ENCODE data around the gene HS3ST2.

Gene HS3ST2

DNA sequence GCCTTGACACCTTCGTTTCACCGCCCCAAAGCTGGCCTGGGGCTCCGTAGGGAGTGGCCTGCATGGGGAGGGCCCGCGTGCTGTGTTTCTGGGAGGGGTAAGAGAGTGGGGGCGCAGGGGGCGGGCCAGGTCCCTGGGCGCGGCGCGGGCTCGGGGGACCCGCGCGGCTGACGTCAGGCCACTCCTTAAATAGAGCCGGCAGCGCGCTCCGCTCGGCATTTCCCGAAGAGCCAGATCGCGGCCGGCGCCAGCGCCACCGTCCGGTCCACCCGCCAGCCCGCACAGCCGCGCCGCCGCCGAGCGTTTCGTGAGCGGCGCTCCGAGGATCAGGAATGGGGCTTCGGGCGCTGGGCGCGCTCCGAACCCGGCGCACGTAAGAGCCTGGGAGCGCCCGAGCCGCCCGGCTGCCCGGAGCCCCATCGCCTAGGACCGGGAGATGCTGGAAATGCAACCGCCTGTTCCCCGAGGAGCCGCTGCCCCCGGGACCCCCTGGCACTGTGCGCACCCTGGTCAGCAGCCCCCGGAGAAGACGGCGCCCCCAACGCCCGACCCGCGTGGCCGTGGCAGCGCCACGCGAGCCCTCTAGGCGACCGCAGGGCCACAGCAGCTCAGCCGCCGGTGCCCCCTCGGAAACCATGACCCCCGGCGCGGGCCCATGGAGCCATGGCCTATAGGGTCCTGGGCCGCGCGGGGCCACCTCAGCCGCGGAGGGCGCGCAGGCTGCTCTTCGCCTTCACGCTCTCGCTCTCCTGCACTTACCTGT, at the start of gene HS3ST2:
HS3ST2 (plus strand) TSS at position 215 of the 763 bp plus-strand sequence; CDS start at position 664, 449 bp downstream.
- peak; percentile 53 for DNase-seq

GRCh38 chr16:22764662-22765327, 49.2 kb upstream of the HS3ST2 start:
- DNase-seq: no peak

- DNase-seq: no peak
Measured at GRCh38 chr16:22765479-22765878, 48.5 kb upstream of the HS3ST2 start.

GRCh38 chr16:22770866-22771265, 43.1 kb upstream of the HS3ST2 start:
- DNase-seq: no peak

DNA sequence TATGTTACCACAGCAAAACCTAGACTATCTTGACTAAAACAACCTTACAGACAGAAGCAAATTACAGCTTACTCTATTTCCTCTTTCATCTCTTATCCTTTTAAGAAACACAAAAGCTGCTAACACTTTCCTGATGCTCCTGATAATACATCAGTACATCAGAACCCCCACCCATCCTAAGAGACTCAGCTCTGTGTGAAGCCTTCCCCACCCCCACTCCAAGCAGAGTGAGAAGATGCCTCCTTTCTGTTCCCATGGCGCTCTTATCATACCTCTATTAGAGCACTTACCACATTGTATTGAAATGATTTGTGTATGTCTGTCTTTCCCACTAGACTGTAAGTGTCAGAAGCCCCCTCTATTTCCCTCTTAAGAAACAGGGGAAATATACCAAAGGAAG, 42.4 kb upstream of the HS3ST2 start:
- no peak for DNase-seq

- DNase-seq: no peak
Measured at GRCh38 chr16:22775220-22775922, 38.6 kb upstream of the HS3ST2 start.

GRCh38 chr16:22781480-22781879, 32.5 kb upstream of the HS3ST2 start:
- DNase-seq: no peak

DNA sequence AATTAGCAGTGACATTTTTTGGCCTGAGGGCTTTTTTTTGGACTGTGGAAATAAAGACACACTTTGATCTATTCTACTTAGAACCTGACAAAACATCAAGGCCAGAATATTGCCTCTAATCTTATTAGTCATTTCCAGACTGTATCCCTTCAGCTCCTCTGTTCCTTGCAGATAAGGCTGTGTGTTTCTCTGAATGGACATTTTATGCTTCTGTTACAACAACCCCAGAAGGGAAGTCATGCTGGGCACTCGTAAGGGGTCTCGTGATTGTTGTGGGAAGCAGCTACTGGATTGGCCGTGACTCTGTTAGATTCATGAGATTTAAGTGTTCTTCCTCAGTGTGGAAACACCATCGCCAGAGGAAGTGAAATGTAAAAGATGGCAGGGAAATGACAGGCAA, 31.6 kb upstream of the HS3ST2 start:
- no peak for DNase-seq

DNA sequence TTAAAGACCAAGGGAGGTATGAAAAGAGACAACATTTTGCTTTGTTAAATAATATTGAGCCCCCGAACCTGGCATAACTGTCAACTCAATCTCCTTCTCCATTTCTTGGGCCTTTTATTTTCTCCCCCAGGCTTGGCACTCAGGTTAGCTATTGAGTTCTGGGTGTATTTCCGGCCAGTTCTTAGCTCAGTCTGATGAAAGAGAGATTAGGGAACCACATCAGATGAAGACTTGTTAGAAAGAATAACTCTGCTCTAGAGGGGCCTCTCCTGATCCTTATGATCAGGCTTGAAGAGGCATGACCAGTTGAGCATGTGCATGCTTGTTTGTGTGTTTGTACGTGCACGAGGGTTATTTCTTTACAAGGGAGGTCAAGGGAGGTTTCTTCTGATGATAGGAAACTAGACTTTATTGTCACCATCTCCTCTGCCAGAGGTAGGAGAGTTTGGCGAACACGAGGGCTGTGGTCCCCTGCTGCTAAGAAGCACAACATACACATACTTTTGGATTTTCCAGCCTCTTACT, 29.2 kb upstream of the HS3ST2 start:
- DNase-seq: no peak

GRCh38 chr16:22785552-22785951, 28.4 kb upstream of the HS3ST2 start:
- no peak for DNase-seq

- no peak for DNase-seq
Measured at GRCh38 chr16:22786284-22786683, 27.7 kb upstream of the HS3ST2 start.

GRCh38 chr16:22786691-22787090, 27.3 kb upstream of the HS3ST2 start:
- no peak for DNase-seq

DNA sequence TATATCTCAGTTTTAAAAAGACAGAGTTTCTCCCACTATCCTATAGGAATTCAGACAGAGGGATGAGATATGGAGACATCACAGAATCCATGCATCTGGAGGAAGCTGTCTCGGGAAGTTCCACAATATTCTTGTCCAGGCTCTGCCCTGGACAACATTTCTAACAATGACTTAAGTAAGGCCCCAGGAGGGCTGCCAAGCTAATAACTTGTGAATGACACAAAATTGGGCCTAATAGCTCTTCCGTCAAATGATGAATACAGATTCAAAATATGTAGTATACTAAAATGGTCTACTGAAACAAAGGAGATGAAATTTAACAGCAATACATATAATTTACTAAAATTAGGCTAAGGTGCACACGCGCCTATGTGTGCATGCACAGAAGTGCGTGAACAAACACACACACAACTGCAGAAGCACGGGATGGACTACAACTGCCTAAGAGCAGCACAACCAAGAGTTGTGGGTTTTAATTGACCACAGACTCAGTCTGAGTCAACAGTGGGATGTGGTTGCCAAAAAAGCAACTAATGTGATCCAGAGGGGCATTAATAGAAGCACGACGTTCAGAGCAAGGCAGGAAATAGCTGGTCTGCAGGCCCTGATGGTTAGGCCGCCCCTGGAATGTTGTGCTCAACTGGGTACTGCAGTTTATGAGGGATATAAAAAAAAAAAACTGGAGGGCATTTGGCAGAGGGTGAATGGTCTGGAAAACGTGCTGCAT, 26.3 kb upstream of the HS3ST2 start:
- no peak for DNase-seq

GRCh38 chr16:22788193-22788530, 25.8 kb upstream of the HS3ST2 start:
- DNase-seq: no peak

DNA sequence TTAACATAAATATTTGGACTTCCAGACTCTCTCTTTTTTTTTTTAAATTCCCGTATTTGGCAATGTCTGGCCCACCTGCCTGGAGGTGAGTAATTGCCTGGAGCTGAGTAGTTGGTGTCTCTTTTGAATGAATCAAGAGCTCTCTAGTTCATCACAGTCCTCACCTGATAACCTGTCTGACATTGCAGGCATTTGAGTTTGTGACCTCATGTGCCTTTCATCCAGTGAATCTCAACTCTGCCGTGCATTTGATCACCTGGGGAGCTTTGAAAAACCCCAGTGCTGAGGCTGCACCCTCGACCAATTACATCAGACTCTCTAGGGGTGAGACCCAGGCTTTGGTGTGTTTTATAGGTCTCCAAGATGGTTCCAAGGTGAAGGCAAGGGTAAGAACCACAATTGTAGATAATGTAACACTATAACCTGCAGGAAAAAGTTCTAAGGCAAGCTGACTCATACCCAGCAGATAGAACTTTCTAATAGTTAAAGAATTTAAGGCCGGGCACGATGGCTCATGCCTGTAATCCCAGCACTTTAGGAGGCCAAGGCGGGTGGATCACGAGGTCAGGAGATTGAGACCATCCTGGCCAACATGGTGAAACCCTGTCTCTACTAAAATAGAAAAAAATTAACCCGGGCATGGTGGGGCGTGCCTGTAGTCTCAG, 24.5 kb upstream of the HS3ST2 start:
- no peak for DNase-seq

DNA sequence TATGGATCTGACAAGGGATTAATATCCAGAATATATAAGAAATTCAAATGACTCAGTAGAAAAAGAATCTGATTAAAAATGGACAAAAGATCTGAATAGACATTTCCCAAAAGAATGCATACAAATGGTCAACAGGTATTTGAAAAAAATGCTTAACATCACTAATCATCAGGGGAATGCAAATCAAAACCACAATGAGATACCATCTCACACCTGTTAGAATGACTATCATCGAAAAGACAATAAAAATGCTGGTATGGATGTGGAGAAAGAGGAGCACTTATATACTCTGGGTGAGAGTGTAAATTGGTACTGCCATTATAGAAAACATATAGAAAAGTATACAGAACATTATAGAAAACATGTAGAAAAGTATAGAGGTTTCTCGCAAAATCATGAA, 16.4 kb upstream of the HS3ST2 start:
- DNase-seq: no peak

DNA sequence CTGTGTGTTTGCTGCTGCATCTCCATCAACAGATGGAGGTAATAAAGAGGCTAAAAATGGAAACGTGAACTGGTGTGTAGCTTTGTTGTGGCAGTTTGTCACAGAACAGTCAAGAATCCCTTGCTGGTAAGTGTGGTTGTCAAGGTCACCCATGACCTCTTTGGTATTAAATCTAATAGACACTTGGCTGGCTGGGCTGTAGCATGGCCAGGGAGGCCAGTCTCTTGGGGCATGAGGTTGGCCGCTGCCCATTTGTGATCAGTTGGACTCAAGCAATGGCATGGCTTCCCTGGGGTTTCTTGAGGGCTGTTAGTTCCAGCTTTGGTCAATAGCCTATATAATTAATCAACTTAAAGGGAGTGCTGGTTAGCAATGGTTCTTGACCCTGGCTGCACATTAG, 14.8 kb upstream of the HS3ST2 start:
- DNase-seq: no peak

GRCh38 chr16:22804893-22805292, 9.1 kb upstream of the HS3ST2 start:
- DNase-seq: no peak

DNA sequence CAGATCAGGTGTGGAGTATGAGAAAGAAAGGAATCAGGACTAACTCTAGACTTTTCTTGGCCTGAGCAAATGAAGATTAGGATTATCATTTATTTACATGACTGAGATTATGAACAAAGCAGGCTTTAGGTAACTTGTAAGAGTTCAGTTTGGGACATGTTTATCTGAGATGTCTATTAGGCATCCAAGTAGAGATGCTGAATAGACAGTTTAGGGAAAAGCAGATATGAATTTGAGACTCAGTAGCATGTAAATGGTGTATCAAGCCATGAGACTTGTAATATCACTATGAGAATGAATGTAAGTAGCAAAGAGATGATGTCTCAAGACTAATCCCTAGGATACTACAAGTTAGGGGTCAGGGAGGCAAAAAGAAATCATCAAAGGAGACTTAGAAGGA, 8.6 kb upstream of the HS3ST2 start:
- no peak for DNase-seq

DNA sequence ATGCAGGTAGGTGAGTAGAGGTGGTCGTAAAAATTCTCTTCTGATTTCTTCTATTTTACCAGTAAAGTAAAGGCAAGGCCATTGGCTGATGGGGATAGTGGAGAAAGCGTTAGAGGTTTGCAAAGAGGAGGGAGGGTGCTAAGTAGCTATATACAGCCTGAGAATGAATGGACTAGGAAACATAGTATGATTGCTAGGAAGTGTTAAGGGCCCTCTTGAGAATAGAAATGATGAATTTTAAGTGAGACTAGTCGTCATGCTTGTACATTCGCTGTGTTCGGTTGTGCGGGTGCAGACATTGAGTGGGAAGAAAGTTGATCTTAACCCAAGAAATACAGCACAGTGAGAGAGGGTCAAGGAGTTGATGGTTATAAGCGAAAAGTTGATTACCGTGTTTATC, 7.2 kb upstream of the HS3ST2 start:
- no peak for DNase-seq

GRCh38 chr16:22810226-22810625, 3.7 kb upstream of the HS3ST2 start:
- DNase-seq: no peak

DNA sequence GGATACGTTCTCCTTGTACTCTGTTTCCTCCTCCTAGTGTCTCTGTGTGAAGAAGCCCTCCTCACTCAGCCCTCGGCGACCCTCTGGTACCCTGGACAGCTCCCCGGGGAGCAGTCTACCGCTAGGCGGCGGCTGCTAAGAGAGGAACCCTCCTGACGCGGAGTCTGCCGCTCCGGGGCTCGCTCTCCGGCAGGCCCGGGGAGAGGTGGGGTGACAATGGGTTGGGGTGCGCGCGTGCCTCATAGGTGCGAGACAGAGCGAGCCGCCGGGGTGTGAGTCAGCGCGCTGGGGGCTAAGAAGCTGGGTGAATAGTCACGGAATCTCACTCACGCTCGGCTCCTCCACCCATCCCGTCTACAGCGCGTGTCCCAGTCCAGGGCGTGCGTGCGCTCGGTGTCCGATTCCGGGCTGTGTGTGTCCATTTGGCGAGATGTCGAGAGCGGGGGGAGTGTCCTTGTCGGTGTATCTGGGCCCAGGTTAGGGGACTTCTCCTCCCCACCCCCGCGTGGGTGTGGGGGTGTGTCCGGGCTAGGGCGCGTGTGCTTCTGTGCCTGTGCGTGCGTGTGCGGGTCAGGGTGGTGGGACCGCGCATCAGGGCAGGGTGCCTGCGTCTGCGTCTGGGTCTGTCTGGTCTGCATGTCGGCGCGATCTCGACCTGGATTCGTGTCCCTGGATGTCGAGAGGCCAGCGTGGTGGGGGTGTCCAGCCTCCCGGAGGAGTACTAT, 577 bp upstream of the HS3ST2 start:
- DNase-seq: no peak
